ENCODE data around the gene DPF3.

Gene DPF3

DNA sequence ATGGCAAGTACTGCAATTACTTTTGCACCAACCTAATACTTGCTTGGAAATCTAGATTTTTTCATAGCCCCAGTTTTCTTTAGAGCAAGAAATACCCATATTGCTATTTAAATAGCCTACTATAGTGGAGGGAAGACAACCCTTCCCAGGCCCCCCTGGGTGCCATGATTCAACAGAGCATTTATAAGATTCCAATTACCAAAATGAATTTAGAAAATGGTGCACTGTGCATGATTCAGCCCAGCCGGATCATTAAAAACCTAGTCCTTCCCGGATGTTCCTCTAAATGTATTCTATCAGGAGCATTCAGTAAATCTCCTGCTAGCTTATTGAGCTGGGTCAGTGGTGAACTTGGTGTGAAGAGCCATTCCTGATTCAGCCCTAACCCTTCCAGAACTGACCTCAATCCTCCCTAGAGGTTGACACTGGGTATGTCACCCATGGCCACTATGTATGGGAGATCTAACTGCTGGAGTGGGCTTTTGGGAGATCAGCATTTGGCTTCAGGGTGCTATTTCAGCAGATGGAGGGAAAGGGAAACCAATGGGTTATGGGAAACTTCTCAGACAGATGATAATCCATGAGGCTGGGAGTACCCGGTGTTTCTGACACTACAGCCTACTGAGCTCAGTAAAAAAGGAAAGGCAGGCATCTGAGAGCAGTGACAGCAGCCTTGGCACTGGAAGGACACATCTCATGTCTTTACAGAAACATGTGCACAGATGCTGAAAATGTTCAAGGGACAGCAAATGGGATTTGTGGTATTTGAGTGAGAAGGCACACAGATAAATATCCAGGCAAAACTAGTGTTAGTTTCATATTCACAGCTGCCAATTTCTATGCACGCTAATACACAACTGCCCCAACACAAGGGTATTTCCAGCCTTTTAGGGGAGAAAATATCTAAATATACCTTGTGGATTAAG lies 258.9 kb downstream of the DPF3 start:
- no peak for TF ChIP-seq ZNF274 (IDR thresholded peaks at IDR 0.05; ENCODE audit: low read depth, low read length)
- no peak for TF ChIP-seq SUZ12 (IDR thresholded peaks at IDR 0.05; ENCODE audit: extremely low read depth, insufficient read depth, insufficient read length)
- no peak for TF ChIP-seq YY1 (IDR thresholded peaks at IDR 0.05; ENCODE audit: insufficient read depth, insufficient read length)
- no peak overlapping the region for H3K9ac ChIP-seq (ENCODE audit: insufficient read length, low read depth)
- no peaks in the 10 kb centered on the region for H3K27me3 ChIP-seq (ENCODE audit: insufficient read depth, insufficient read length)
- H3K4me3 ChIP-seq (ENCODE audit: insufficient read length, low read depth), result no peak overlapping the region
- no peaks in the 10 kb centered on the region for H3K4me1 ChIP-seq (ENCODE audit: insufficient read depth, insufficient read length)
- H3K9me3 ChIP-seq (ENCODE audit: insufficient read depth, low read length), result peaks cover 6% of the 10 kb centered on the region; the same call in 1 of the 2 replicates
- H3K36me3 ChIP-seq (ENCODE audit: insufficient read depth, insufficient read length, low read length), result no peaks in the 10 kb centered on the region
- no peak for DNase-seq (ENCODE audit: low read depth, low spot score)

DNA sequence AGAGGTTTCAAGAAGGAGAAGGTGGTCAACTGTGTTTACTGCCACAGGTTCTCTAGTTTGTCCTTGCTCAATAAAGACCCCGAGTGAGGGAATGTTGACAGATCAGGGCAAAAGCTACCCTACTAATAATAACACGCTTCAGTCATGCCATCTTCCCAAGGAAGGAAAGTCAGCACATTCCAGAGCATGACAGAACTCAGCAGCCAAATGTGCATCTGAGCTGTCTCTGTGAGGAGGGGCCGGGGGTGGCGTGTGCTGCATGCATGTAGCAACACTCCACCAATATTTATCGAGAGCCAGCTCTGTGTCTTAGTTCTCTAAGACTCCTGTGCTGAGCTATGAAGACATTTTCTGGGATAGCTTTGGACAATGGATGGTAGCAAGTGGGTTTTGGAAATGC lies 260.4 kb downstream of the DPF3 start:
- no peaks in the 10 kb centered on the region for H3K4me1 ChIP-seq (ENCODE audit: insufficient read depth, insufficient read length)
- H3K36me3 ChIP-seq (ENCODE audit: insufficient read depth, insufficient read length, low read length), result no peaks in the 10 kb centered on the region
- H3K9me3 ChIP-seq (ENCODE audit: insufficient read depth, low read length), result no peaks in the 10 kb centered on the region
- TF ChIP-seq SUZ12 (IDR thresholded peaks at IDR 0.05; ENCODE audit: extremely low read depth, insufficient read depth, insufficient read length) (no peak), ZNF274 (IDR thresholded peaks at IDR 0.05; ENCODE audit: low read depth, low read length) (no peak), YY1 (IDR thresholded peaks at IDR 0.05; ENCODE audit: insufficient read depth, insufficient read length) (no peak)
- no peak for DNase-seq (ENCODE audit: low read depth, low spot score)
- H3K27me3 ChIP-seq (ENCODE audit: insufficient read depth, insufficient read length), result no peaks in the 10 kb centered on the region
- H3K4me3 ChIP-seq (ENCODE audit: insufficient read length, low read depth), result no peak overlapping the region
- no peak overlapping the region for H3K9ac ChIP-seq (ENCODE audit: insufficient read length, low read depth)

DNA sequence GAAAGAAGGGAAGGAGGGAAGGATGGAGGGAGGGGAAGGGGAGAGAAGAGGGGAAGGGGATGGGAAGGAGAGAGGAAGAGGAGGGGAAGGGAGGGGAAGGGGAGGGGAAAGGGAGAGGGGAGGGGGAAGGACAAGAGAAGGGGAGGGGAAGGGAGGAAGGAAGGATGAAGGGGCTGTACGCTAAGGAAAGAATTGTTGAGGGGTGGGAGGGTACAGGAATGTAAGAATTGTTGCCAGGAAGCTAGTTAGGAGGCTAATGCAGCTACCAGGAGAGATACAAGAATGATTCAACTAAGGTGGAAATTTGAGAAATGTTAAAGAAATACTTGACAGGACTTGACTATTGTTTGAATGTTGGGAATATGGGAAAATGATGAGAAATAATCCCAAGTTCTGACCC lies 261.2 kb downstream of the DPF3 start:
- Histone ChIP-seq H3K4me1 (ENCODE audit: insufficient read depth, insufficient read length) (no peaks in the 10 kb centered on the region), H3K27me3 (ENCODE audit: insufficient read depth, insufficient read length) (no peaks in the 10 kb centered on the region), H3K36me3 (ENCODE audit: insufficient read depth, insufficient read length, low read length) (no peaks in the 10 kb centered on the region), H3K9ac (ENCODE audit: insufficient read length, low read depth) (no peak overlapping the region), H3K9me3 (ENCODE audit: insufficient read depth, low read length) (no peaks in the 10 kb centered on the region), H3K4me3 (ENCODE audit: insufficient read length, low read depth) (no peak overlapping the region)
- no peak for DNase-seq (ENCODE audit: low read depth, low spot score)
- TF ChIP-seq ZNF274 (IDR thresholded peaks at IDR 0.05; ENCODE audit: low read depth, low read length), result no peak
- no peak for TF ChIP-seq YY1 (IDR thresholded peaks at IDR 0.05; ENCODE audit: insufficient read depth, insufficient read length)
- no peak for TF ChIP-seq SUZ12 (IDR thresholded peaks at IDR 0.05; ENCODE audit: extremely low read depth, insufficient read depth, insufficient read length)

DNA sequence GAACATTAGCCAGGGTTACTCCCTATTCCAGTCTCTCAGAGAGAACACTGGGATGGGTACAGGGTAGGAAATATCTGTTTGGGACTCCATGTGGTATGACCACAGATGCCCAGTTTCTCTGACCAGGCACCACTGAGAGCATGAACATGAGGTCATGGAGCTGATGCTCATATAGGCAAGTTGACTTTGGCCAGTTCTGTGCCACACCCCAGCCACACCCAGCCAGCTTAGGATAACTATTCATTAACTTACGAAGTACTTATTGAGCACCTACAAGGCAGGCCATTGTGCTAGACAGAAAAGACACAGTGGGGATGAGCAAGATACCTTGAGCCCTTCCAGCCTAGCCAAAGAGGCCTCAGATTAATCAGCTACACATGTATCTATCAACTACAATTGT lies 262.5 kb downstream of the DPF3 start:
- DNase-seq (ENCODE audit: low read depth, low spot score), result no peak
- Histone ChIP-seq H3K9ac (ENCODE audit: insufficient read length, low read depth) (no peak overlapping the region), H3K27me3 (ENCODE audit: insufficient read depth, insufficient read length) (no peaks in the 10 kb centered on the region), H3K36me3 (ENCODE audit: insufficient read depth, insufficient read length, low read length) (no peaks in the 10 kb centered on the region), H3K4me1 (ENCODE audit: insufficient read depth, insufficient read length) (no peaks in the 10 kb centered on the region), H3K4me3 (ENCODE audit: insufficient read length, low read depth) (no peak overlapping the region), H3K9me3 (ENCODE audit: insufficient read depth, low read length) (no peaks in the 10 kb centered on the region; the same call in 1 of the 2 replicates)
- TF ChIP-seq SUZ12 (IDR thresholded peaks at IDR 0.05; ENCODE audit: extremely low read depth, insufficient read depth, insufficient read length) (no peak), ZNF274 (IDR thresholded peaks at IDR 0.05; ENCODE audit: low read depth, low read length) (no peak), YY1 (IDR thresholded peaks at IDR 0.05; ENCODE audit: insufficient read depth, insufficient read length) (no peak)

DNA sequence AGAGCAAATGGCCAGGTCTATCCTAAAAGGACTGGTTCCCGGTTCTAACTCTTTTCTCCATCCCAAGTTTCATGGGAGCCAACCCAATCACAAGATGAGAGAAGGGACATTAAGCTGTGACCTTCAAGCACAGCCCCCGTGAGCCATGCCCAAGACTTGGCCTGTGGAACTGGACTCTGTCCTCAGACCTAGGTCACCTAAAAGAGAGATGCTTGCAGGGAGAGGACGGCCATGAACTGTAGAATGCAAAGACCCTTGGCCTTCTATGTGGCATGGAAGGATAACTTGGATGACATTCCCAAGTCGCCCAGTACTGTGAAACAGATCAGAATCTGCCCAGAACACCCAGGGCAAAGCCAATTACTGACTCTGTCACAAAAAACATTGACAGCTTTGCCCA lies 263.5 kb downstream of the DPF3 start:
- no peaks in the 10 kb centered on the region for H3K27me3 ChIP-seq (ENCODE audit: insufficient read depth, insufficient read length)
- no peak for DNase-seq (ENCODE audit: low read depth, low spot score)
- H3K9ac ChIP-seq (ENCODE audit: insufficient read length, low read depth), result no peak overlapping the region
- H3K9me3 ChIP-seq (ENCODE audit: insufficient read depth, low read length), result no peaks in the 10 kb centered on the region; the same call in 1 of the 2 replicates
- H3K4me1 ChIP-seq (ENCODE audit: insufficient read depth, insufficient read length), result no peaks in the 10 kb centered on the region
- H3K36me3 ChIP-seq (ENCODE audit: insufficient read depth, insufficient read length, low read length), result no peaks in the 10 kb centered on the region
- H3K4me3 ChIP-seq (ENCODE audit: insufficient read length, low read depth), result no peak overlapping the region
- TF ChIP-seq ZNF274 (IDR thresholded peaks at IDR 0.05; ENCODE audit: low read depth, low read length) (no peak), SUZ12 (IDR thresholded peaks at IDR 0.05; ENCODE audit: extremely low read depth, insufficient read depth, insufficient read length) (no peak), YY1 (IDR thresholded peaks at IDR 0.05; ENCODE audit: insufficient read depth, insufficient read length) (no peak)

DNA sequence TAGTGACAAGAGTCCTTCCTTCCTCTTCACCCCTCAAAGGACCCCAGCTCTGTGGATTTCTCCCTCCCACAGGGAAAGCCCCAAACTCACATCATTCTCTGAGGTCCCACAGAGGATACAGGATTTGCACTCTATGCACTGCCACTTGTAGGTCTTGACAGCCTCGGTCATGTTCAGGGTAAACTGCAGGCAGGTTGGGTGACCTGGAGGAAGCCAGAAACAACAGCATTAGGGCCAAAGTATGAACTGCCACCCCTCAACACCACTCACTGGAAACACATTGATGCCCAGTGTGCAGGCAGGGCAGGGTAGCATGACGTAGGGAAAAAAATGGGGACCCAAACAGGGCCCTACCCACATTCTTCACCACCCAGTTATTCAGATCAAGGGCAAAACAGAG lies 264.4 kb downstream of the DPF3 start:
- Histone ChIP-seq H3K9me3 (ENCODE audit: insufficient read depth, low read length) (no peaks in the 10 kb centered on the region; the same call in 1 of the 2 replicates), H3K36me3 (ENCODE audit: insufficient read depth, insufficient read length, low read length) (no peaks in the 10 kb centered on the region), H3K4me3 (ENCODE audit: insufficient read length, low read depth) (no peak overlapping the region), H3K4me1 (ENCODE audit: insufficient read depth, insufficient read length) (no peaks in the 10 kb centered on the region), H3K27me3 (ENCODE audit: insufficient read depth, insufficient read length) (no peaks in the 10 kb centered on the region), H3K9ac (ENCODE audit: insufficient read length, low read depth) (no peak overlapping the region)
- no peak for TF ChIP-seq YY1 (IDR thresholded peaks at IDR 0.05; ENCODE audit: insufficient read depth, insufficient read length)
- no peak for TF ChIP-seq SUZ12 (IDR thresholded peaks at IDR 0.05; ENCODE audit: extremely low read depth, insufficient read depth, insufficient read length)
- no peak for TF ChIP-seq ZNF274 (IDR thresholded peaks at IDR 0.05; ENCODE audit: low read depth, low read length)
- no peak for DNase-seq (ENCODE audit: low read depth, low spot score)

DNA sequence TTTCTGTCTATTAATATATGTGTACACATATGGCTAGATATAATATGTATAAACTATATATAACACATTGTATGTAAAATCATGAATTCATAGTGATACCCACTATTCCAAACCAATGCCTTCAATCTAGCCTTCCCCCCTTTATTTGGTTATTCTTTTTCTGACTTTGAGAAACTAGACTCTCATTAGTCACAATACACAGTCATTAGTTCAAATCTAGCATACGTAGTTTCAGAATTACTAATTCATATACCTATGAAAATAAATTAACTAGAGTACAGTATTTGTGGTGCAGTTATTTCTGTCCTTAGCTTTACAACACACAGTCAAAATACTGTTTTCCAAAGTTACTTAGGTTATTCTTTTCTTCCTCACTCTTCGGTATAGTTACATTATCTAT lies 268.2 kb downstream of the DPF3 start:
- H3K4me1 ChIP-seq (ENCODE audit: insufficient read depth, insufficient read length), result peaks cover 2% of the 10 kb centered on the region
- H3K4me3 ChIP-seq (ENCODE audit: insufficient read length, low read depth), result no peak overlapping the region
- DNase-seq (ENCODE audit: low read depth, low spot score), result no peak
- peaks cover 7% of the 10 kb centered on the region for H3K9me3 ChIP-seq (ENCODE audit: insufficient read depth, low read length)
- H3K36me3 ChIP-seq (ENCODE audit: insufficient read depth, insufficient read length, low read length), result no peaks in the 10 kb centered on the region
- no peak for TF ChIP-seq YY1 (IDR thresholded peaks at IDR 0.05; ENCODE audit: insufficient read depth, insufficient read length)
- no peak for TF ChIP-seq SUZ12 (IDR thresholded peaks at IDR 0.05; ENCODE audit: extremely low read depth, insufficient read depth, insufficient read length)
- no peak for TF ChIP-seq ZNF274 (IDR thresholded peaks at IDR 0.05; ENCODE audit: low read depth, low read length)
- no peaks in the 10 kb centered on the region for H3K27me3 ChIP-seq (ENCODE audit: insufficient read depth, insufficient read length)
- no peak overlapping the region for H3K9ac ChIP-seq (ENCODE audit: insufficient read length, low read depth)
